ENCODE results near the gene AFG3L2. TPM values are rescaled to one million over a fixed set of nuclear protein-coding genes. Genes with fewer than 3 reads are reported as not detected.

AFG3L2 gene
- total RNA-seq, 1 experiment from 2014 or later, result 65.9 TPM

- H3K36me3 ChIP-seq, result peaks cover 64% of the 10 kb centered on the region
Measured at GRCh38 chr18:12334863-12335262, 42.2 kb downstream of the AFG3L2 start.

GRCh38 chr18:12334366-12334808 lies 42.6 kb downstream of the AFG3L2 start:
- Histone ChIP-seq H3K27me3 (replicated peaks) (no peaks in the 10 kb centered on the region), H3K4me3 (no peak overlapping the region), H3K4me1 (replicated peaks) (peaks cover 16% of the 10 kb centered on the region), H3K27ac (no peak overlapping the region), H3K9me3 (replicated peaks) (no peaks in the 10 kb centered on the region), H3K36me3 (peaks cover 68% of the 10 kb centered on the region)
- no peak for DNase-seq (ENCODE audit: low read depth in 1 of 2, low spot score in 2 of 2)

More at GRCh38 chr18:12334863-12335262, 42.2 kb downstream of the AFG3L2 start:
- Histone ChIP-seq H3K27me3 (replicated peaks) (no peaks in the 10 kb centered on the region), H3K4me1 (replicated peaks) (peaks cover 16% of the 10 kb centered on the region), H3K9me3 (replicated peaks) (no peaks in the 10 kb centered on the region), H3K27ac (no peak overlapping the region), H3K4me3 (no peak overlapping the region)
- DNase-seq (ENCODE audit: low read depth in 1 of 2, low spot score in 2 of 2), result no peak

GRCh38 chr18:12333506-12334290 lies 43.3 kb downstream of the AFG3L2 start:
- Histone ChIP-seq H3K27me3 (replicated peaks) (no peaks in the 10 kb centered on the region), H3K36me3 (peaks cover 73% of the 10 kb centered on the region)
- no peak for DNase-seq (ENCODE audit: low read depth in 1 of 2, low spot score in 2 of 2)

DNA sequence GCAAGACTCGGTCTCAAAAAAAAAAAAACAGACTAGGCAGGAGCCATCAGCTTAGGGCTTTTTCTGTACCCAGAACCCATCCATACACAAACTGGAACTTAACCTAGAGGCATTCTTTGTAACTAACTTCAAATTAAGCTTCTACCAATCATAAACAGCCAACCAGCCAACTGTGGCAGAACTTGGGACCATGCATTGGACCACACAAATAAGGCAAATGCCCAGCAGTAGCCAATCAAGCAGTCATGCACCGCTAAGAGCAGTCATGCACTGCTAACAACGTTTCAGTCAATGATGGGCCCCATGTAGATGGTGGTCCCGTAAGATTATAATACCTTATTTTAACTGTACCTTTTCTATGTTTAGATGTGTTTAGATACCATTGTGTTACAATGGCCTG lies 46.3 kb downstream of the AFG3L2 start:
- Histone ChIP-seq H3K9me3 (replicated peaks) (no peaks in the 10 kb centered on the region), H3K27ac (no peak overlapping the region), H3K4me3 (no peak overlapping the region), H3K27me3 (replicated peaks) (no peaks in the 10 kb centered on the region), H3K36me3 (peaks cover 76% of the 10 kb centered on the region), H3K4me1 (replicated peaks) (peaks cover 5% of the 10 kb centered on the region)
- no peak for DNase-seq (ENCODE audit: low read depth in 1 of 2, low spot score in 2 of 2)

More at GRCh38 chr18:12333506-12334290, 43.3 kb downstream of the AFG3L2 start:
- H3K4me3 ChIP-seq, result no peak overlapping the region
- H3K27ac ChIP-seq, result no peak overlapping the region
- H3K9me3 ChIP-seq (replicated peaks), result no peaks in the 10 kb centered on the region
- peaks cover 16% of the 10 kb centered on the region for H3K4me1 ChIP-seq (replicated peaks)

DNA sequence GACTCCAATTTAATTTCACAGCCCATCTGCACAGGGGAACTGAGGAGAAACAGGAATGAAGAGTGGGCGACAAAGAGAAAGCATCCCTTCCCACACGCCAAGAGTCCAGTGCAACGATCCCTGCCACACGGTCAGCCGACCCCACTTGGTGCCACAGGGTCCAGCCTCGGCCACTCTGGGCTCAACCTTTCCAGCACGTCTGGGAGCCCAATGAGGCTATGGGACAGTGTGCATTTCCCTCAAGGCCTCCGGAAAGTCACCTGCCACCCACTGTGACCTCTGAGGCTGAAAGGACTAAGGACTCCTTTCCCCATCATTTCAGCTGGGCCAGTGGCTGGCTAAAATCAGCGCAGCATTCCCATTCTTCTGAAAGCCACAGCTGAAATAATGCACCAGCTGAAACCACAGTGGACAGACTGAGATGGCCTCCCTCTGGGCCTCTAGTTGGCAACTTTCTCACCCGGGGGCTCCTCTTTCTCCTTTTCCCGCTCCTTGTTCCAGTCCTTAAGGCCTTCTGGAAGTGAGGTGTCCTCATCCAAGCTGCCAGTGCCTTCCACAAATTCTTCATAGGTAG lies 47.8 kb downstream of the AFG3L2 start:
- DNase-seq (ENCODE audit: low read depth in 1 of 2, low spot score in 2 of 2), result no peak
- Histone ChIP-seq H3K36me3 (peaks cover 78% of the 10 kb centered on the region), H3K9me3 (replicated peaks) (no peaks in the 10 kb centered on the region), H3K27ac (no peak overlapping the region), H3K27me3 (replicated peaks) (no peaks in the 10 kb centered on the region), H3K4me3 (no peak overlapping the region), H3K4me1 (replicated peaks) (peaks cover 5% of the 10 kb centered on the region)

- Histone ChIP-seq H3K36me3 (peaks cover 77% of the 10 kb centered on the region), H3K9me3 (replicated peaks) (no peaks in the 10 kb centered on the region), H3K4me1 (replicated peaks) (peaks cover 5% of the 10 kb centered on the region), H3K27me3 (replicated peaks) (no peaks in the 10 kb centered on the region), H3K27ac (no peak overlapping the region), H3K4me3 (no peak overlapping the region)
- no peak for DNase-seq (ENCODE audit: low read depth in 1 of 2, low spot score in 2 of 2)
Measured at GRCh38 chr18:12328179-12328823, 48.7 kb downstream of the AFG3L2 start.

- H3K27me3 ChIP-seq (replicated peaks), result no peaks in the 10 kb centered on the region
- peaks cover 5% of the 10 kb centered on the region for H3K4me1 ChIP-seq (replicated peaks)
- no peak overlapping the region for H3K4me3 ChIP-seq
- no peaks in the 10 kb centered on the region for H3K9me3 ChIP-seq (replicated peaks)
- peaks cover 83% of the 10 kb centered on the region for H3K36me3 ChIP-seq
- peak; percentile 70 to 91 for DNase-seq (ENCODE audit: low read depth in 1 of 2, low spot score in 2 of 2)
- H3K27ac ChIP-seq, result no peak overlapping the region
Measured at GRCh38 chr18:12327510-12328178, 49.4 kb downstream of the AFG3L2 start.

- no peaks in the 10 kb centered on the region for H3K27me3 ChIP-seq (replicated peaks)
- DNase-seq (ENCODE audit: low read depth in 1 of 2, low spot score in 2 of 2), result no peak
- no peak overlapping the region for H3K4me3 ChIP-seq
- H3K36me3 ChIP-seq, result peaks cover 91% of the 10 kb centered on the region
- no peak overlapping the region for H3K27ac ChIP-seq
- H3K4me1 ChIP-seq (replicated peaks), result peaks cover 5% of the 10 kb centered on the region
- no peaks in the 10 kb centered on the region for H3K9me3 ChIP-seq (replicated peaks)
Measured at GRCh38 chr18:12326711-12327460, 50.1 kb downstream of the AFG3L2 start.

DNA sequence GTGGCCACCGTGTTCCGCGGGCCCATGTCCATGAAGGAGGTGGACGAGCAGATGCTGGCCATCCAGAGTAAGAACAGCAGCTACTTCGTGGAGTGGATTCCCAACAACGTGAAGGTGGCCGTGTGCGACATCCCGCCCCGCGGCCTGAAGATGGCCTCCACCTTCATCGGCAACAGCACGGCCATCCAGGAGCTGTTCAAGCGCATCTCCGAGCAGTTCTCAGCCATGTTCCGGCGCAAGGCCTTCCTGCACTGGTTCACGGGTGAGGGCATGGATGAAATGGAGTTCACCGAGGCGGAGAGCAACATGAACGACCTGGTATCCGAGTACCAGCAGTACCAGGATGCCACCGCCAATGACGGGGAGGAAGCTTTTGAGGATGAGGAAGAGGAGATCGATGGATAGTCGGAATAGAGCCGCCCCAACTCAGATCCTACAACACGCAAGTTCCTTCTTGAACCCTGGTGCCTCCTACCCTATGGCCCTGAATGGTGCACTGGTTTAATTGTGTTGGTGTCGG lies 51.2 kb downstream of the AFG3L2 start:
- Histone ChIP-seq H3K36me3 (peaks cover 95% of the 10 kb centered on the region), H3K4me1 (replicated peaks) (peaks cover 5% of the 10 kb centered on the region), H3K4me3 (no peak overlapping the region), H3K27me3 (replicated peaks) (no peaks in the 10 kb centered on the region), H3K27ac (no peak overlapping the region), H3K9me3 (replicated peaks) (no peaks in the 10 kb centered on the region; the same call in 1 of the 2 replicates)
- no peak for DNase-seq (ENCODE audit: low read depth in 1 of 2, low spot score in 2 of 2)

- DNase-seq (ENCODE audit: low read depth in 1 of 2, low spot score in 2 of 2), result no peak
- Histone ChIP-seq H3K4me3 (no peak overlapping the region), H3K27me3 (replicated peaks) (no peaks in the 10 kb centered on the region), H3K36me3 (peaks cover 99% of the 10 kb centered on the region), H3K27ac (no peak overlapping the region), H3K4me1 (replicated peaks) (peaks cover 5% of the 10 kb centered on the region), H3K9me3 (replicated peaks) (no peaks in the 10 kb centered on the region; the same call in 1 of the 2 replicates)
Measured at GRCh38 chr18:12324991-12325725, 51.9 kb downstream of the AFG3L2 start.

DNA sequence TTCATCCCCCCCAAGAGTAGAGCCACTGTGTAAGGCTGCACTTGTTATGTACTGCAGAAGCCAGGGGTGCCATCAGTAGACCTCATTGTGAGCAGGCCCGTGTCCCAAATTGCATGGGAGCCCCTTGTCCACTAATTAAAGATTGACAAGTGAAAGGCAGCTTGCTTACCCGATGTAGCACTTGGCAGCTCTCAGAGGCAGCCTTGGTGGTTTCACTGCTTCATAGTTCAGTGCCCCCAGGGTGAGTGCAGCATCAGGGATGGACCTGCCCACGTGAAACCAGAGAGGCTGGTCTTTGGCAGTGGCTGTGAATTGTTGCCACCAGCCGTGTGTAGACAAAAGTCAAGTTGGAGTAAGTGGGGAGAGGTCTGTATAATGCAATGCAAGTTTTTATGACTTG lies 55.7 kb downstream of the AFG3L2 start:
- no peak overlapping the region for H3K27ac ChIP-seq

DNA sequence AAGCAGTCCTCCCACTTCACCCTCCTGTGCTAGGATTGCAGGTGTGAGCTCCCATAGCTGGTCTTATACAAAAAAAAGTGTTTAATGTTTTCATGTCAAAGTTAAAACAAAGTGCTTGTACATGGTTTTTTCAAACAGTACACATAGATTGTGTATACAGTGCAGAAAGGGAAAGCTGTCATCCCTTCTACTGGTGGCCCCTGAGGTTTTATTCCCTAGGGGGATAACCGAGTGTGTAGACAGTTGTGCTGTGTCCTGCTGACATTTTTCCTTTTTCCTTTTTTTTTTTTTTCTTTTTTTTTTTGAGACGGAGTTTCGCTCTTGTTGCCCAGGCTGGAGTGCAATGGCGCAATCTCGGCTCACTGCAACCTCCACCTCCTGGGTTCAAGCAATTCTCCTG lies 58.2 kb downstream of the AFG3L2 start:
- Histone ChIP-seq H3K4me1 (replicated peaks) (peaks cover 10% of the 10 kb centered on the region), H3K9me3 (replicated peaks) (no peaks in the 10 kb centered on the region; the same call in 1 of the 2 replicates), H3K36me3 (peaks cover 98% of the 10 kb centered on the region), H3K27me3 (replicated peaks) (no peaks in the 10 kb centered on the region), H3K27ac (no peak overlapping the region), H3K4me3 (no peak overlapping the region)
- DNase-seq (ENCODE audit: low read depth in 1 of 2, low spot score in 2 of 2), result no peak

More for the DNA sequence above, 55.7 kb downstream of the AFG3L2 start:
- Histone ChIP-seq H3K27me3 (replicated peaks) (no peaks in the 10 kb centered on the region), H3K36me3 (peaks cover 97% of the 10 kb centered on the region), H3K9me3 (replicated peaks) (no peaks in the 10 kb centered on the region; the same call in 1 of the 2 replicates), H3K4me3 (no peak overlapping the region), H3K4me1 (replicated peaks) (peaks cover 5% of the 10 kb centered on the region)
- no peak for DNase-seq (ENCODE audit: low read depth in 1 of 2, low spot score in 2 of 2)

Measured in SJSA1 (cell line).